GM19438 (cell line): ENCODE measurements around the gene PLEKHA7.
A peak's percentile ranks its signal among the peaks of the same experiment; 100 is the strongest.

Source experiments
- ATAC-seq: cut with Tn5 transposase; IDR thresholded peaks from one replicate; pipeline ENCODE4 v1.9.1; 2021; ENCODE audit warnings: low read depth; ENCODE audit not compliant: unreplicated experiment

The PLEKHA7 gene

DNA sequence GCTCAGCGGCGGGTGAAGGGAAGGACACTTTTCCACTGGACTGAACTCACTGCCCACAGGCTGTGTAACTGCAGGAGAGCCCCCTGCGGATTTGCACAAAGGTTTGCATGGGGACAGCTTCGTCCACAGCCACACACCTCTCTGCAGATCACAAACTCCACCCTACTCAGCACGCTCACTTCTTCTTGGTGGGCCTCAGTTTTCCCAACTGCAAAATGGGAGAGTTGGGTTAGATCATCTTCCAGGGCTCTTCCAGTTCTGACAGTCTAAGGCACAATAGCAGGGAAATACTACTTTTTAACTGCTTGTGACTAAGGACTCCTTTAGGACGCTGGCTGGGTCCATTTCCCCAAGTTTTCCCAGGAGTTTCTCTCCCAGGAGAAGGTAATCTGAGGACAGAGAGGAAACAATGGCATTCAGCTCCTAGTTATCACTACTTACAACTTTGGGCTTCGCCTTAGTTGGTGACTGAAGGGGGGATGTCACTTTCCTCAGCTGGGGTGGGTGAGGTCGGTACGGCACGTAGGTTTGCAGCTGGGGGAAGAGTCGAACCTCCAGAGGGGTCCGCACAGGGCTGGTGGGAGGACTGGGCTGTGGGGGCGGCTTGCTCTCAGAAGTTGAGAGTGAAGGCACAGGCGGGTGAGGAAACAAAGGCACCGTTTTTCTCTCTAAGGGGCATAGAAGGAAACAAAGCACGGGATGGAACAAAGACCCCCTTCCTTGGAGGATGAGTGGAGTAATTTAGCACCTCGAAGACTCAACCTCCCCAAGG lies 220.0 kb downstream of the PLEKHA7 start:
- ATAC-seq, result no peak

DNA sequence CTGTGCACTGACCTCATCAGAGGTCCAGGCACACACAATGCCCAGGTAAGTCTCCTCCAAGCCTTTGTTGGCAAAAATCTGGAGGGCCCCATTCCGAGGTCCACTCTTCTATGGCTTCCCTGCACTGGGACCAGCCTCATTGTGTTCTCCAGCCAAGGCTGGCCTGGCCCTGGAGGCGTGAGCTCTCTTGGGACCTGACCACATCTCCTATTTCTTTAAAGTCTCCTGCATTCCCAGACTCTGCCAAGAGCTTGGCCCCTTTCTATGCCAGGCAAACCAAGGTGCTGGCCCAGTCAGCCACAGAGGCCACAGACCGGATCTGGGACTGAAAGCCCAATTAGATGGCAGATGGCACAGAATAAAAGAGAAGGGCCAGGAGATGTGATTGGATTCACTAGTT lies 220.7 kb downstream of the PLEKHA7 start:
- no peak for ATAC-seq

DNA sequence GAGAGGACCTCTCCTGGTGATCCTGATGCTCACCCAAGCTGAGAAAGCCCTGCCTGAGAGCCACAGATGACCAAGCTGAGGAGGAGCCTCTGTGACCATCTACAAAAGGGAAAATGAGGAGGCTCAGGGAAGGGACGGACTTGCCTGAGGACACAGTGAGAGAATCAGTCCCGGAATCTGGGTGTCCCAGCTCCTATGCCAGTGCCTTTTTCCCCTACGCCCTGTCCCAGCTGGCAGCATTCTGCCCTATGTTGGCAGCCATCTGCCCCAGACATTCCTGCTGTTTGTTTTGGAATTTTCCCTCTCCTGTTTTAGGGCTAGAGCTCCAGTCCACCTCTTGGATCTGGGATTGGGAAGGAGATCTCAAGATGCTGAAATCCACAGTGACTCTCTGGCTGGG lies 221.2 kb downstream of the PLEKHA7 start:
- no peak for ATAC-seq

DNA sequence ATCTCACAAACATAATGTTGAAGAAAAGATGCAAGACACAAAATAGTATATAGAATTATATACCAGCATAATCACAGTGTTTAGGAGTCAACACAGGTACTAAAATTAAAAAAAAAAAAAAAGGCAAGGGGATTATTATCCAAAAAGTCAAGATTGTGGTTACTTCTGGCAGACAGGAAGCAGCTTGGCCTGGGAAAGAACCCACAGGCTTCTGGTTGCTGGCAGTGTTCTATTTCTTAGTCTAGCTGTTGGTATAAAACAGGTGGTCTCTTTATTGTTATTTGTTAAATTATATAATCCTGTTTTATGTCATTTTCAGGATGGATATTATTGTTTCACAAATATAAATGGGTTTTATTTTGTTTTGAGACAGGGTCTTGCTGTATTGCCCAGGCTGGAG lies 221.8 kb downstream of the PLEKHA7 start:
- no peak for ATAC-seq

DNA sequence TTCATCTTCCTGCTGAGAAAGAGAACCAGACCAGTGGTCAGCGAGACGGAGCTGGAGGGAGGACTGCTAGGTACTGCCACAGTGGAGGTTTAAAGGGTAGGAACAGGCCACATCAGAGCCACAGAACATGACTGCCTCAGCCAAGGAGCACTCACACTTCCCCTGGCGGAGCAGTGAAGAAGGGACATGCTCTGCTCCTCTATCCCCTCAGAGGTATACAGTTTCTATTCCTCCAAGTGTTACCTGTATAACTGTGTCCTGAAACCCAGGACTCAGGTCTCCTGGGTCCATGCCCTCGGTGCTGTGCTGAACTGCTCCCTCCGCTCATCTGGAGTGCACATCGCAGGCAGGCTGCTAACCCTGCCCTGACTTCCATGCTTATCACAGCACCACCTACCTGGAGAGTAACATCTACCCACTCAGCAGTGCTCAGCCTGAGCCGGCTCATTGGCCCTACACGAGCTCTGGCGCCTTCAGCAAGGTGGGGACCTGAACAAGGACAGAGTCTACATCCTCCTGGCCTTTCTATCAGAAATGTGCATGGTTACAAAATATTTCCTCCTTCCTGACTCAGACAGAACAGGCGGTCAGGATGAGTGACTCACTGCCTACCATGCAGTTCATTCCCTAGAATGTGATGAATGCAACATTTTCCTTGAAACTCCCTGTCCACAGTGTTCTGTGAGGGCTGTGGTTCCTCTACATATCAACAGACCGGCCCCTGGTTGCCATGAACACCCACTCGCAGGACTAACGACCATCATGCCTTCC lies 222.8 kb downstream of the PLEKHA7 start:
- no peak for ATAC-seq

DNA sequence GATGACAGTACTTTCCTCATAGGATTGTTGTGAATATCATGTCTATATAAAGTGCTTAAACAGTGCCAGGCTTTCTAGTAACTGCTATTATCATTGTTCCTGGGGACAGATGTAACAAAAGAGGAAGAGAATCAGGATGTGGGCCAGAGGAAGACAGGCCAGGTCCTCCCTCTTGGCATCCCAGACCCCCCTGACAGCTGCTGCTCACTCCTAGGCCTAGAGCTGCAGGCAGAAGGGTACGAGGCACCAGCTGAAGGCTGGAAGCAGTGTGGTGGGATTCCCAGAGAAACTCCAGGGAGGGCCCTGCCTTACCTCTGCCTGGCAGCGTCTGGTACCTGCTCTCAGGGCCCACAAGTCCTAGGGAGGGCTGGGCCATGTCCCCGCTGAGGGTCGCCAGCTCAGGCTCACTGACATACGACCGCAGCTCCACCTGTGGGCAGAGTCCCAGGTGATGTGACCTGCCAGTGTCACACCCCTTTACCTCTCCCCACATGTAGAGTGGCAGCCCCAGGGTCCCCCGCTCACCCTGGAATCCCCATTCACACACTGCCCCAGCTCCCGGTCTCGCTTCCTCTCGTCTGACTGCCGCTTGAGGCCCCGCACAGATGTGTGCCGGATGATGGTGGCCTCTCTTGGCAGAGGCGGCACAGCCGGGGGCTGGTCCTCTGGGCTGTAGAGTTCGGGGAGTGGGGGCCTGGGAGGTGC lies 223.6 kb downstream of the PLEKHA7 start:
- no peak for ATAC-seq

DNA sequence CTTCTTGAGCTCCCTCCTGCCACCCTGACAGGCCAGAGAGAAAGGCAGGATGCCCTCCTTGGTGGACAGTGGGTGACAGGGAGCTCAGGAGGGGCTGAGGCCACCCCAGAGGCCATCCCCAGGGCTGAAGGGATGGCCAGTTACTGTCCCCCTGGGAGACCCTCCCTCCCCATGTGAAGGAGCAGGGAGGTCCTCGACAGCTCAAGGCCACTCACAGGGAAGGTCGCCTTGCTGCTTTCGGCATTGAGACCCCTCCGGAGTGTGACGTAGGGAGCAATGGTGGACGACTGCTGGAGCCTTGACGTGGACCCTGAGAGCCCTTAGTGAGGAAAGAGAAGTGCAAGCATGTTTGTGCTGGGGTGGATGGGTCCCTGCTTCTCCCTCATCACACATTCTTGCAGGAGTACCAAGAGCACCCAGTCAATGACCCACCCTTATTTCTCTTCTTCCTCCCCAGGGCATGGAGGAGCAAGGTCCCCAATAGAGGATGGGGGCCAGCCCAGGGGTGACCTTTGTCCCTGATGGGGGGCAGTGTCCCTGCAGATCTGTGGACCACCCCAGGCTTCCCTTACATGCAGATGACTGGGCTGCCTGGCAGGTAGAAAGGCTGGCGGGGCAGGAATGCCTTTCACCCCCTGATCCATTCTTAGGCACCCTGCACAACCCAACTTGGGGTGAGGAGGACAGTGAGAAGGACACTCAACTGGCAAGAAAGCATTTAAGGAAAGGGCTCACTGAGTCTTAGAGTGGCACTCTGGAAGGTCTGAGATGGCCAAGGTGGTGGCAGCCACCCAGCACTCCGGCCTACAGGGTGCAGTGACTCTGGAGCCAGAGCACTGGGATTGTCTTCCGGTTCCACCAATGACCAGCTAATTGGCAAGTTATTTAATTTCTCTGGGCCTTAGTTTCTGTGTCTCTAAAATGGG lies 224.4 kb downstream of the PLEKHA7 start:
- no peak for ATAC-seq

DNA sequence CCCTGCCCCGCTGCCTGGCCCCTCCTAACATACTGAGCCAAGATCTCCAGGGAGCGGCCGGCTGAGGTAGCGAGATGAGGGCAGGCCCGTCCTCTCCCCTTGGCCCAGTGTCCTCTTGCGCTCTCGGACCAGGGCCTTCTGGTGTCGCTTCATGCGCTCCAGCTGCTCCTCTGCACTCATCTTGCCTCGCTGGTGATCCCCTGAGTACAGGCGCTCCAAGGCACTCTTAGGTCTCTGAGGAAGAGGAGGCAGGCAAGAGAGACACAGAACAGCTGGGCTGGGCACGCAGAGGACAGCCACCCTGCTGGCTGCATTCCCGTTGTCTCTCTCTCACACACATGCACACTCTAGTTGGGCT lies 225.2 kb downstream of the PLEKHA7 start:
- no peak for ATAC-seq

DNA sequence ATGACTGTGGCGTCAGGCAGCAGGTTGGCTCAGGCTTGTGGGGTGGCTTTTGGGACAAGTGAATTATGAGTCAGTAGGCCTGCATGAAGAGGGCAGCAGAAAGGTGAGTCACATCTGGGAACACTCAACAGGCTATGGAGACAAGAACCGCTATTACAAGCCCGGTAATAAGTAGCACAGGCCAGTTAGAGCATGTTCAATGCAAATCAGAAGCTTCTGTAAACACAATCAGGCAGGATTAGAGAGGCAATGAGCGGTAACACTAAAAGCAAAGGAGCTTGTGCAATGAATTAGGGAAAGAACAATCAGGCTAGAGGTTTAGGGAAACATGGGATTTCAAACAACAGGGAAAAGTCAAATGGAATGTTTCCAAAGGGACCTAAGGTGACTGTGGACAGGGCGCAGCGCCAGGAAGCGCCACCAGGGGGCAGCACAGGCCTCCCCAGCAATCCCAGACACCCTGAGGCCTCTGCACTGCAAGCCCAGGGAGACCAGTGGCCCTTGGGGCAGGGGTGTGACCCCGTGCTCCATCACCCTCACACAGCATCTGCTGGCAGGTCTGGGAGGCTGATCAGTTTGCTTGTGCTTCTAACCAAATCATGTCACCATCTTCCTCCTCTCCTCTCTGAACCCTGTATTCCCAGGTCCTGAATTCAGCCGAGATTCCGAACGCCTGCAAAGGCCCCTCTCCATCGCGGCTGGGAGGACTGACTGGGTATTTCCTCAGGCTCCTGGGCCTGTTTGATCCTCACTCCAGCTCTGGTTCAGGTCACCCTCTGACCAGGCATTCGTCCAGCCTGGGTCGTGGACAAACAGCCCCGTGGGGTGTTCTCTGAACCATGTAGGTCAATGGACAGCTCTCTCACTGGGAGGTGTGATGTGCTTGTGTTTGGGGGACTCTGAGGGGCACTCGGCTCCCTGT lies 225.8 kb downstream of the PLEKHA7 start:
- peak; percentile 70 for ATAC-seq

DNA sequence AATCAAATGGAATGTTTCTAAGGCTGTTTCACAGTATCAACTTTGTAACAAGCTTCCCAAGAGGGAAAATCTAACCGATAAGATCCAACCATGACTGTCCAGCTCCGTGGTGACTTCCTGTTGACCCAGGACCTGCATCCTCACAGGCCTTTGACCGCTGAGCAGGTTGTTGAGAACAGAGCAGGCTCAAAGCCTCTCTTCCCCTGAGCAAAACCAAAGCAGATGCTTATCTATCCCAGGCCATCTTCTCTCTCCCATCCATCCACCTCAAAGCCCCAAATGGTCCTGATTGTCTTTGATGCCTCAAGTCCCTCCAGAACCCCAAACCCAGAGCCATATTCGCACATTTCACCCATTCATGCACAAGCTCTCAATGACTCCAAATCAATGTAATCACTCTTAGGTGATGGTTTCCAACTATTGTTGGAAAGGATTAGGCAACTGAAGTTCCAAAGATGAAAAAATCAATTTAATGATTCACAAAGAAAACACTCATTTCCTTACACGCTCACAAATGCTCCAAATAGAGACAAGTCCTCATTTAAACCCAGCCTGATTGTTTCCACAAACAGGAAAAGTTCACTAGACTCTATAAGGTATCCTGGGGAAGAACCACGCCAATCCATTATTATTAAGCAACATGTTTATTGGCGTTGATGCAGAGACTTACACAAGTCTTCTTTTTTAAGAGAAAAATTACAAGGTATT lies 227.0 kb downstream of the PLEKHA7 start:
- no peak for ATAC-seq

DNA sequence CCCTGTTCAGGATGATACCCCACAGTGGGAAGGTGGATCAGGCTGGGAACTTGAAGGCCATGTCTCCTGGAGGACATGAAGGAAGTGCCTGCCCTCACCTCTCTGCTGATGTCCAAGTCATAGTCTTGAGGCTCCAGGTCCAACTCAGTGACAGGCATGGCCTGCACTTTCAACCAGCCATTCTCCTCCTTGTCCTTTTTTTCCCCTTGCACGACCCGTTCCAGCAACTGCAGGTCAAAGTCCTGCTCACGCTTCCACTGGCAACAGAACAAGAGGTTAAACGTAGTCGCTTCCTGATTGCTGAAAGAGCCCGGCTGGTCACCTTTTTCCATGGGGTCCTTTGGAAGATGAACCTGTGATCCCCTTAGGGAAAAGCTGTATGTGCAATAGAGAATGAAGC lies 228.1 kb downstream of the PLEKHA7 start:
- ATAC-seq, result no peak

DNA sequence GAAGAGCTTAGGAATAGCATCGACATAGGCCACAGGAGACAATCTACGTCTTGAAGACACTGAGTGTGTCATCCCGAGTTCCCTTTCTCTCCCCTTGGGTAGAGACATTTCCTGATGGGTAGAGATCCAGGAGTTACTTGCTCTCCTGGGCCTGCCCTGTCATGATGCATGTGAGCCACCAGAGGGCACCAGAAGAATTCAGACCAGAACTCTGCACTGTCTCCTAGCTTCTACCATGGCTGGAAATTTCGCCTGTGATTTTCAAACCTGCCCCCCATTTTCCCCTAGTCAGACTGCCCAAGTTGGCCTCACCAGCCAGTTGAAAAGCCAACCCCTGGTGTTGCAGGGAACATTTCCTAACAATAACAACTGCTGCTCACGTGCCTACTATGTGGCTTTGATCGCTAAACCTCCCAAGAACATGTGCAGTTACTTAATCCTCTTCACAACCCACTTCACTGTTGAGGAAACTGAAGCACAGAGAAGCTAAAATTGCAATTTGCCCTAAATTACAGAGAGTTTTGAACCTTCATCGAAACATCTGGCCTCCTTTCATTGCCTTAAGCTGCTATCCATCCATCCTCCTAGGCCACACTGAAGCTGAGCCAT lies 228.6 kb downstream of the PLEKHA7 start:
- ATAC-seq, result peak; percentile 82

DNA sequence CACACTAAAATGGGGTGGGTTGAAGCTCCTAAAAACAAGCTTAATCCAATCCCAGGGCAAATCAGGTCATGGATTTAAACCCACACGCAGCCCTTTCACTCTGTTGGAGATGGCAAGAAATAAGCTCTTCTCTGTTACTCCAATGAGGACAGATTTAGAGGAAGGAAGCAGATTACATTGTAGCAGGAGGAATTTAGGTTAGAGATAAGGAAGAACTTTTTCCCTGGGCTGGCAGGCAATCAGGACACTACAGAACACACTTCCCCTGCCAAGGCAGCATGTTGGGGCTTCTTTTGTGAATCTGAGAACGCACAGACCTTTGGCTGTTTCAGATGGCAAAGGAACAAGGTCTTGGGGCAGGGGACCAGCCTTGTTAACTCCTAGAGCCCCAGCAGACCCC lies 229.5 kb downstream of the PLEKHA7 start:
- ATAC-seq, result no peak

DNA sequence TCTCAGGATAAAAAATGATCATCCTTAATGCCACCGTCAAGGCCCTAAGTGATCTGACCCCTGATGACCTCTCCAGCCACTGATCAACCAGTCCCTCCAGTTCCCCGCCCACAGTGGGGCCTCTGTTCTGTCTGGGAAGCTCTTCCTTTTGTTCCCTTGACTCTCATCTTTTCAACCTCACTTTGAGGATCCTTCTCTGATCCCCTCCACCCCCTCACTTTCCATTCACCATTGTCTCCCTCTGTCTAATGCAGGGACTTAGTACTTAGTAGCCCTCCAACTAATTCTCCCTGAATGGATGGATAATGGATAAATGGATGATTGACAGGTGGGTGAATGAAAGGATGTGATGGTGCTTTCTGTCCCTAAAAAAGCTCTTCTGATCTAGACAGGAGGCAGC lies 230.1 kb downstream of the PLEKHA7 start:
- ATAC-seq, result no peak

DNA sequence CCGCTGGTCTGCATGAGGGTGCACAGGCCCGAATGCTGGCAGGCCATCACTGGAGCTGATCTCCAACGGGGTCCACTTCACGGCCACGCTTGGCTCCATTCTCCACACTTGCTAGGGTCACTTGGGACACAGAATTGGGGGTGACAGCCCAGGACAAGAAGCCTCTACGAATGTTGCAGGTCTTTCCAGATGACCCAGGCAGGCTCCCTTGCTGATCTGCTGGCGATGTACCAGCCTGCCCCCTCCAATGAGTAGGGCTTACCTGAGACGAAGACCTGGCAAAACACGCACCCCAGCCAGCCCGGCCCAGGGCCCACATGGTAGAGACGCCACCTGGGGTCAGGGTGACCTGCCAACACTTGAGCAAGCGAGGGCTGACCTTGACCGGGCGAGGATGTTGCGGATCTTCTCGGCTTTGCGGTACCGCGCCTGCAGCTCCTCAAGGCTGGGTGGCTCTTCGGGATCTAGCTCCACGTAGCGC lies 230.9 kb downstream of the PLEKHA7 start:
- ATAC-seq, result no peak

DNA sequence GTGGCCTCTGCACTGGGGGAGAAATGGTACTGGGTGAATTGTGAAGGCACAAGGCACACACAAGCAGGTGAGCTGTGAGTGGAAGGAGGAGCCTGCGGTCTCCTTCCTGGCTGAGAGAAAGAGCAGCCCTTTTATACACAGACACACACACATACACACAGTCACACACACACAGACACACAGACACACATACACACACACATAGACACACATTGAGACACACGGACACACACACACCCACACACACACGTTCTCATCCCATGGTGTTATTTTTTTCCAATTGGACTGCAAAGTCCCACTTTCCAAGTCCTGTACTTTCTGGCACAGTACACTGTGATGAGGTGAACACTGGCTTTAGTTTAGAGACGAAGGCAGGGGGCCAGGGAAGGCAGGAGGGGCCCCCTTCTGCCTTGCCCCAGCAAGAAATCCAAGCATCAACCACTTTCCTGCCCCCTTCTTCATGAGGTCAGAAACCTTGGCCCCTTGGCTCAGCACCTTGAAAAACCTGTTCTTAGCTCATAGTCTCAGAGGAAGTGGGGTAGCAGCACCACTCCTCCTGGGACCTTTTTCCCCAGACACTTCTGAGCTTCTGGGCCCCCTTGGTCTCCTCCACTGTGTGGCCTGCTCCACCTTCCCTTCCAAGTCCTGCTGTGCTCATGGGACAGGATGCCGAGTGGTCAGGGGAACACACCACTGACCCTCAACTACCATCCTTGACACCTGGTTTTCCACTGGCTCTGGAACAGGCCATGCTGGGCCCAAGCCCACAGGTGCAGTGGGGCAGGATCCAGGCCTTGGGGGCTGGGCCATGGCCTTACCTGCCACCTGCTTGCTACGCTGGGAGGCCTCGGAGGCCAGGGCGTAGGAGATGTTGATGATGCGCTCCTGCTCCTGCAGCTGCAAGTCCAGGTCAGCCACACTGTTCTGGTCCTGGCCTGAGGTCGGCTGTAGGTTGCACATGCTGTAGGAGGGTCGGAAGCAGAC lies 232.0 kb downstream of the PLEKHA7 start:
- ATAC-seq, result no peak
